Epithelial cell of proximal tubule (primary cell): ENCODE results near the gene BAX. TPM values are rescaled to one million over a fixed set of nuclear protein-coding genes. Genes with fewer than 3 reads are reported as not detected.
A peak's percentile ranks its signal among the peaks of the same experiment; 100 is the strongest.
"Not testable (repeated sequence)": the region's sequence is repeated elsewhere in the genome, so short reads cannot be mapped to it uniquely, and the experiment has no call there.

Experiments used
- DNase-seq: peaks from one replicate; pipeline ENCODE4 v3.0.0-alpha.2; 2011; ENCODE audit warnings: low read depth
- H3K4me3 ChIP-seq: 2 replicates; pipeline ENCODE4 v1.5.1; 2011; ENCODE audit warnings: low read depth, mild to moderate bottlenecking, low read length
- CTCF ChIP-seq: conservative IDR thresholded peaks from 2 replicates; pipeline ENCODE4 v1.5.1; 2012; ENCODE audit warnings: low read depth, mild to moderate bottlenecking, low read length
- total RNA-seq: library from RNA; depleted of rRNA; stranded (reverse); fragments of >200 nt; gene quantifications from 2 replicates; pipeline ENCODE4 v1.2.3, GENCODE V29; 2015

BAX gene
- total RNA-seq, 1 donor from 2014 or later: 179 TPM

- no peak for DNase-seq
- TF ChIP-seq CTCF: no peak
- no peak overlapping the region for H3K4me3 ChIP-seq
These were observed 31.9 kb upstream of the BAX start for GRCh38 chr19:48922548-48923490.

GRCh38 chr19:48925240-48925843 lies 29.3 kb upstream of the BAX start:
- no peak overlapping the region for H3K4me3 ChIP-seq
- TF ChIP-seq CTCF: no peak
- peak; percentile 33 for DNase-seq

GRCh38 chr19:48925890-48926289 lies 28.8 kb upstream of the BAX start:
- not testable (repeated sequence) for DNase-seq, H3K4me3 ChIP-seq

GRCh38 chr19:48926909-48927308 lies 27.8 kb upstream of the BAX start:
- TF ChIP-seq CTCF: no peak
- no peak overlapping the region for H3K4me3 ChIP-seq
- peak; percentile 87 for DNase-seq

GRCh38 chr19:48927692-48928091 lies 27.0 kb upstream of the BAX start:
- not testable (repeated sequence) for H3K4me3 ChIP-seq, DNase-seq

GRCh38 chr19:48928164-48929025 lies 26.3 kb upstream of the BAX start:
- no peak overlapping the region for H3K4me3 ChIP-seq
- no peak for DNase-seq
- TF ChIP-seq CTCF: no peak

- TF ChIP-seq CTCF: no peak
- peak within 1 kb of the TSS; percentile 59 for H3K4me3 ChIP-seq
- DNase-seq: no peak
These were observed 21.2 kb upstream of the BAX start, which contains the start of gene DHDH for GRCh38 chr19:48933382-48933932. DHDH (plus strand) TSS chr19:48933699; CDS start chr19:48933722, 23 bp downstream.
